ENCODE data around the gene ENPP7. TPM values are rescaled to one million over a fixed set of nuclear protein-coding genes. Genes with fewer than 3 reads are reported as not detected.
"Not testable (repeated sequence)": the region's sequence is repeated elsewhere in the genome, so short reads cannot be mapped to it uniquely, and the experiment has no call there.

ENPP7 gene
- total RNA-seq, 1 donor from 2014 or later = not detected

DNA sequence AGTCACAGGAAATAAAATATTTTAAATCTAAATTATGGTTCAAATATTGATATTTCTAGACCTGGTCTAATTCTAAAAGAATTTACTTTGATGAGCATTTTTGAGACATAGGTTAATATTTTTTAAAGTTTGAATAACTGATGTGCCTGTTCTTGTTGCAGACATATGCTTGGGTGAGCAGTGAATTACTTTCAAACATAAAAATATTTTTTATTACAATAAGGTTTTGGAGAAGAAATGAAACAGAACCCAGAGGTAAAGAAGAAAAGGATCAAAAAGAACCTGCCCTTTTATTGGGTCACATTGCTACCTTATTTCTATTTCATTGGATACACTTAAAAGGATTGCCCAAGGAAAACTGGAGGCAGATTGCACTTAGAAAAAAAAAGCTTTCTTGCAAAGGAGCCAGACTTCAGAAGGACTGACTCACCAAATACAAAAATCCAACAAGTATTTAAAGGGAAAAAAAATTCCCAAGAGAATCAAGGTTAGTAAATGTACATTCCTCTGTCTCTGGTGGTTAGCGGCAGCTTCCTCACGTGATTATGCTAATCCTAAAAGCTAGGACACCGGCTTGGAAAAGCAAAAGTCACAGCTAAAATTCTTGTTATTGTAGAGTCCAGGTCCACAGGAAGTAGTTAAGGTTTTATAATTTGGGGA lies 18.5 kb downstream of the ENPP7 start:
- Mint-ChIP-seq H3K9me3 (ENCODE audit: low read depth) (no peaks in the 10 kb centered on the region), H3K36me3 (ENCODE audit: insufficient read depth) (no peaks in the 10 kb centered on the region), H3K4me1 (ENCODE audit: low read depth) (peaks cover 14% of the 10 kb centered on the region), H3K4me3 (ENCODE audit: low read depth) (no peak overlapping the region), H3K27me3 (peaks cover 35% of the 10 kb centered on the region), H3K27ac (no peak overlapping the region)
- TF ChIP-seq, protein P1, sequence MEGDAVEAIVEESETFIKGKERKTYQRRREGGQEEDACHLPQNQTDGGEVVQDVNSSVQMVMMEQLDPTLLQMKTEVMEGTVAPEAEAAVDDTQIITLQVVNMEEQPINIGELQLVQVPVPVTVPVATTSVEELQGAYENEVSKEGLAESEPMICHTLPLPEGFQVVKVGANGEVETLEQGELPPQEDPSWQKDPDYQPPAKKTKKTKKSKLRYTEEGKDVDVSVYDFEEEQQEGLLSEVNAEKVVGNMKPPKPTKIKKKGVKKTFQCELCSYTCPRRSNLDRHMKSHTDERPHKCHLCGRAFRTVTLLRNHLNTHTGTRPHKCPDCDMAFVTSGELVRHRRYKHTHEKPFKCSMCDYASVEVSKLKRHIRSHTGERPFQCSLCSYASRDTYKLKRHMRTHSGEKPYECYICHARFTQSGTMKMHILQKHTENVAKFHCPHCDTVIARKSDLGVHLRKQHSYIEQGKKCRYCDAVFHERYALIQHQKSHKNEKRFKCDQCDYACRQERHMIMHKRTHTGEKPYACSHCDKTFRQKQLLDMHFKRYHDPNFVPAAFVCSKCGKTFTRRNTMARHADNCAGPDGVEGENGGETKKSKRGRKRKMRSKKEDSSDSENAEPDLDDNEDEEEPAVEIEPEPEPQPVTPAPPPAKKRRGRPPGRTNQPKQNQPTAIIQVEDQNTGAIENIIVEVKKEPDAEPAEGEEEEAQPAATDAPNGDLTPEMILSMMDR (IDR thresholded peaks at IDR 0.05; ENCODE audit: unreplicated experiment) = no peak
- DNase-seq (ENCODE audit: low spot score, unreplicated experiment) = no peak

DNA sequence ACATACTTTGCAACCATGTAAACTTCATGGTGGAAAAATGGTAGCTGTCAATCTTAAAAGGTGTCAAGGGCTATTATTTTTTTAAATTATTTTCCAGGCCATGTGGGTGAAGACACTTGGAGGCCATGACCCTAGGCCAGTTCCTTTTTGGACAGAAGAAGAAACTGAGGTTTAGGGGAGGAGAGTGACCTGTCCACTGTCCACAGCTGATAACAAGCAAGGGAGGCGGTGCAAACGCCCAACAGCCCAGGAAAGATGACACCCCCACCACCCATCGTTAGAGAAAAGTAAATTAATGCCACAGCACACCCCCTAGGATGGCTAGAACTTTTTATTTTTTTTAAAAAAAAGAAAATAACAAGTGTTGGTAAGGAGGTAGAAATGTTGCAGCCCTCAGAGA lies 19.2 kb downstream of the ENPP7 start:
- H3K4me1 Mint-ChIP-seq (ENCODE audit: low read depth) = peaks cover 18% of the 10 kb centered on the region
- peaks cover 35% of the 10 kb centered on the region for H3K27me3 Mint-ChIP-seq
- TF ChIP-seq, protein P1 (IDR thresholded peaks at IDR 0.05; ENCODE audit: unreplicated experiment) = no peak
- no peak overlapping the region for H3K4me3 Mint-ChIP-seq (ENCODE audit: low read depth)
- no peak overlapping the region for H3K27ac Mint-ChIP-seq
- no peaks in the 10 kb centered on the region for H3K9me3 Mint-ChIP-seq (ENCODE audit: low read depth)
- H3K36me3 Mint-ChIP-seq (ENCODE audit: insufficient read depth) = no peaks in the 10 kb centered on the region
- DNase-seq (ENCODE audit: low spot score, unreplicated experiment) = no peak

DNA sequence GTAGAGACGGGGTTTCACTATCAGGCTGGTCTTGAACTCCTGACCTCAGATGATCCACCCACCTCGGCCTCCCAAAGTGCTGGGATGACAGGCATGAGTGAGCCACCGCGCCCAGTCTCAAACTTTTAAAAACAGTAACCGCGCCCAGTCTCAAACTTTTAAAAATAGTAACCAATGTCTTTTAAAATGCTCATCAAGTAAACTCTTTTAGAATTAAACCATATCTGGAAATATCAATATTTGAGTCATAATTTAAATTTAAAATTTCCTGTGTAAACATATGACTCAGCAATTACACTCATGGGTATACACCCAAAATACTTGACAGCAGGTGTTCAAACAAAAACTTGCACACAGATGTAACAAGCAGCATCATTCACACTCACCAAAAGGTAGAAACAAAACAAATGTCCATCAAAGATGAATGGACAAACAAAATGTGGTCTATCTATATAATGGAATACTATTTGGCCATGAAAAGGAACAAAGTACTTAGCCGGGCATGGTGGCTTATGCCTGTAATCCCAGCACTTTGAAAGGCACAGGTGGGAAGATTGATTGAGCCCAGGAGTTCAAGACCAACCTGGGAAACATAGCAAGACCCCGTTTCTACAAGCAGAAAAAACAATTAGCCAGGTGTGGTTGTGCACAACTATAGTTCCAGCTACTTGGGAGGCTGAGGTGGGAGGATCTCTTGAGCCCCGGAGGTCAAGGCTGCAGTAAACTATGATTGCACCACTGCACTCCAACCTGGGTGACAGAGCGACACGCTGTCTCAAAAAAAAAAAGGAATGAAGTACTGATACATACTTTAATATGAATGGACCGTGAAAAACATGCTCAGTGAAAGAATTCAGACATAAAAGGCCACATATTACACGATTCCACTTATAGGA lies 20.2 kb downstream of the ENPP7 start:
- peaks cover 15% of the 10 kb centered on the region for H3K4me1 Mint-ChIP-seq (ENCODE audit: low read depth)
- no peaks in the 10 kb centered on the region for H3K9me3 Mint-ChIP-seq (ENCODE audit: low read depth)
- TF ChIP-seq, protein P1 (IDR thresholded peaks at IDR 0.05; ENCODE audit: unreplicated experiment) = no peak
- H3K36me3 Mint-ChIP-seq (ENCODE audit: insufficient read depth) = no peaks in the 10 kb centered on the region
- H3K4me3 Mint-ChIP-seq (ENCODE audit: low read depth) = no peak overlapping the region
- no peak for DNase-seq (ENCODE audit: low spot score, unreplicated experiment)
- no peak overlapping the region for H3K27ac Mint-ChIP-seq
- peaks cover 35% of the 10 kb centered on the region for H3K27me3 Mint-ChIP-seq

GRCh38 chr17:79752175-79752574 lies 21.4 kb downstream of the ENPP7 start:
- H3K9me3 Mint-ChIP-seq (ENCODE audit: low read depth) = no peaks in the 10 kb centered on the region
- H3K27me3 Mint-ChIP-seq = peaks cover 27% of the 10 kb centered on the region
- H3K27ac Mint-ChIP-seq = no peak overlapping the region
- H3K4me3 Mint-ChIP-seq (ENCODE audit: low read depth) = no peak overlapping the region
- peaks cover 2% of the 10 kb centered on the region for H3K36me3 Mint-ChIP-seq (ENCODE audit: insufficient read depth)
- DNase-seq (ENCODE audit: low spot score, unreplicated experiment) = no peak
- peaks cover 10% of the 10 kb centered on the region for H3K4me1 Mint-ChIP-seq (ENCODE audit: low read depth)
- TF ChIP-seq, protein P1 (IDR thresholded peaks at IDR 0.05; ENCODE audit: unreplicated experiment) = no peak

- H3K9me3 Mint-ChIP-seq (ENCODE audit: low read depth) = no peaks in the 10 kb centered on the region
- TF ChIP-seq, protein P1 (IDR thresholded peaks at IDR 0.05; ENCODE audit: unreplicated experiment) = no peak
These were observed 23.6 kb downstream of the ENPP7 start for GRCh38 chr17:79754370-79754769.

GRCh38 chr17:79754903-79755302 lies 24.2 kb downstream of the ENPP7 start:
- H3K4me3 Mint-ChIP-seq (ENCODE audit: low read depth); DNase-seq (ENCODE audit: low spot score, unreplicated experiment); H3K36me3 Mint-ChIP-seq (ENCODE audit: insufficient read depth); H3K9me3 Mint-ChIP-seq (ENCODE audit: low read depth); H3K4me1 Mint-ChIP-seq (ENCODE audit: low read depth); H3K27me3 Mint-ChIP-seq: not testable (repeated sequence)
- peak overlapping the region; percentile 23 for H3K27ac Mint-ChIP-seq

More at GRCh38 chr17:79754370-79754769, 23.6 kb downstream of the ENPP7 start:
- DNase-seq (ENCODE audit: low spot score, unreplicated experiment) = no peak
- Mint-ChIP-seq H3K36me3 (ENCODE audit: insufficient read depth) (peaks cover 7% of the 10 kb centered on the region), H3K4me1 (ENCODE audit: low read depth) (peaks cover 6% of the 10 kb centered on the region), H3K27ac (peak overlapping the region; percentile 23), H3K4me3 (ENCODE audit: low read depth) (no peak overlapping the region), H3K27me3 (peaks cover 14% of the 10 kb centered on the region)

Measured in progenitor cell of endocrine pancreas (in vitro differentiated cells).